Glutamatergic neuron (in vitro differentiated cells): Measurements from ENCODE around the gene TNFSF15. TPM values are rescaled to one million over a fixed set of nuclear protein-coding genes. Genes with fewer than 3 reads are reported as not detected.

Experiments
- DNase-seq: peaks from one replicate; pipeline ENCODE4 v3.0.0; 2022
- H3K27ac Mint-ChIP-seq: one replicate; pipeline ENCODE4 v1.8.0; 2020; ENCODE audit warnings: mild to moderate bottlenecking, mixed read lengths, inconsistent platforms; ENCODE audit not compliant: unreplicated experiment
- H3K27me3 Mint-ChIP-seq: one replicate; pipeline ENCODE4 v1.8.0; 2020; ENCODE audit warnings: mild to moderate bottlenecking, moderate library complexity, mixed read lengths, inconsistent platforms; ENCODE audit not compliant: unreplicated experiment
- H3K36me3 Mint-ChIP-seq: one replicate; pipeline ENCODE4 v1.8.0; 2020; ENCODE audit warnings: mild to moderate bottlenecking, mixed read lengths, inconsistent platforms; ENCODE audit not compliant: unreplicated experiment
- H3K4me1 Mint-ChIP-seq: one replicate; pipeline ENCODE4 v1.8.0; 2020; ENCODE audit warnings: mild to moderate bottlenecking, low read depth, mixed read lengths, inconsistent platforms; ENCODE audit not compliant: unreplicated experiment
- H3K4me3 Mint-ChIP-seq: one replicate; pipeline ENCODE4 v1.8.0; 2020; ENCODE audit warnings: mild to moderate bottlenecking, mixed read lengths, inconsistent platforms; ENCODE audit not compliant: unreplicated experiment
- H3K9me3 Mint-ChIP-seq: one replicate; pipeline ENCODE4 v1.8.0; 2020; ENCODE audit warnings: mild to moderate bottlenecking, moderate library complexity, mixed read lengths, inconsistent platforms; ENCODE audit not compliant: unreplicated experiment
- CTCF ChIP-seq: fragments of 200-600 bp; sonication (generic); IDR thresholded peaks from one replicate; pipeline ENCODE4 v1.5.0; 2021; ENCODE audit not compliant: partially characterized antibody, unreplicated experiment
- total RNA-seq: library from RNA; stranded (reverse); fragmentation: NEBNext Ultra II Directional; extraction: Animal tissue kit (Norgen Biotek cat#: 25700); gene quantifications from one replicate; pipeline ENCODE4 v1.2.1, GENCODE V29; 2021; ENCODE audit not compliant: unreplicated experiment

Gene TNFSF15
- total RNA-seq, 1 donor from 2014 or later: not detected

- H3K27ac Mint-ChIP-seq: no peak overlapping the region
- no peak for DNase-seq
- H3K36me3 Mint-ChIP-seq: no peaks in the 10 kb centered on the region
- no peak for TF ChIP-seq CTCF
- no peaks in the 10 kb centered on the region for H3K4me1 Mint-ChIP-seq
- H3K4me3 Mint-ChIP-seq: no peak overlapping the region
- H3K27me3 Mint-ChIP-seq: no peaks in the 10 kb centered on the region
- H3K9me3 Mint-ChIP-seq: no peaks in the 10 kb centered on the region
Observed at GRCh38 chr9:114820776-114821501, 15.1 kb upstream of the TNFSF15 start.

- H3K27ac Mint-ChIP-seq: no peak overlapping the region
- no peak overlapping the region for H3K4me3 Mint-ChIP-seq
- DNase-seq: no peak
- peaks cover 6% of the 10 kb centered on the region for H3K36me3 Mint-ChIP-seq
- TF ChIP-seq CTCF: no peak
- no peaks in the 10 kb centered on the region for H3K9me3 Mint-ChIP-seq
- no peaks in the 10 kb centered on the region for H3K4me1 Mint-ChIP-seq
- H3K27me3 Mint-ChIP-seq: no peaks in the 10 kb centered on the region
Observed at GRCh38 chr9:114818178-114818577, 12.3 kb upstream of the TNFSF15 start.

- Mint-ChIP-seq H3K9me3 (peaks cover under 1% of the 10 kb centered on the region), H3K4me3 (no peak overlapping the region), H3K27ac (no peak overlapping the region), H3K27me3 (peaks cover 2% of the 10 kb centered on the region), H3K36me3 (peaks cover 6% of the 10 kb centered on the region), H3K4me1 (no peaks in the 10 kb centered on the region)
- DNase-seq: no peak
- no peak for TF ChIP-seq CTCF
Observed at GRCh38 chr9:114813717-114814418, 8.0 kb upstream of the TNFSF15 start.

- no peaks in the 10 kb centered on the region for H3K4me1 Mint-ChIP-seq
- peaks cover 2% of the 10 kb centered on the region for H3K27me3 Mint-ChIP-seq
- H3K9me3 Mint-ChIP-seq: peaks cover 1% of the 10 kb centered on the region
- no peak for TF ChIP-seq CTCF
- no peak overlapping the region for H3K4me3 Mint-ChIP-seq
- H3K36me3 Mint-ChIP-seq: peaks cover 6% of the 10 kb centered on the region
- no peak for DNase-seq
- H3K27ac Mint-ChIP-seq: no peak overlapping the region
Observed at GRCh38 chr9:114811966-114812636, 6.3 kb upstream of the TNFSF15 start.
